ENCODE data around the gene NEURL1B.
"Not testable (repeated sequence)": the region's sequence is repeated elsewhere in the genome, so short reads cannot be mapped to it uniquely, and the experiment has no call there.

Gene NEURL1B

GRCh38 chr5:172696171-172696849 lies 55.2 kb downstream of the NEURL1B start:
- no peak for DNase-seq (ENCODE audit: low read depth)

GRCh38 chr5:172697123-172698121 lies 56.4 kb downstream of the NEURL1B start:
- peak; percentile 53 for DNase-seq (ENCODE audit: low read depth)

- no peak for DNase-seq (ENCODE audit: low read depth)
Observed at GRCh38 chr5:172699423-172699822, 58.4 kb downstream of the NEURL1B start.

- DNase-seq (ENCODE audit: low read depth) = no peak
Observed at GRCh38 chr5:172699999-172700364, 58.9 kb downstream of the NEURL1B start.

- DNase-seq (ENCODE audit: low read depth) = no peak
Observed at GRCh38 chr5:172700365-172701290, 59.6 kb downstream of the NEURL1B start.

- no peak for DNase-seq (ENCODE audit: low read depth)
Observed at GRCh38 chr5:172701291-172701656, 60.2 kb downstream of the NEURL1B start.

GRCh38 chr5:172703952-172704351 lies 62.9 kb downstream of the NEURL1B start:
- DNase-seq (ENCODE audit: low read depth) = no peak

- no peak for DNase-seq (ENCODE audit: low read depth)
Observed at GRCh38 chr5:172705576-172706084, 64.6 kb downstream of the NEURL1B start.

GRCh38 chr5:172706796-172707195 lies 65.7 kb downstream of the NEURL1B start:
- DNase-seq (ENCODE audit: low read depth) = no peak

GRCh38 chr5:172707285-172708182 lies 66.5 kb downstream of the NEURL1B start:
- no peak for DNase-seq (ENCODE audit: low read depth)

- no peak for DNase-seq (ENCODE audit: low read depth)
Observed at GRCh38 chr5:172708183-172708505, 67.1 kb downstream of the NEURL1B start.

- DNase-seq (ENCODE audit: low read depth) = no peak
Observed at GRCh38 chr5:172710676-172711075, 69.6 kb downstream of the NEURL1B start.

GRCh38 chr5:172711321-172711861 lies 70.3 kb downstream of the NEURL1B start:
- not testable (repeated sequence) for DNase-seq (ENCODE audit: low read depth)

GRCh38 chr5:172712610-172713009 lies 71.5 kb downstream of the NEURL1B start:
- no peak for DNase-seq (ENCODE audit: low read depth)

- DNase-seq (ENCODE audit: low read depth) = peak; percentile 69
Observed at GRCh38 chr5:172713113-172713808, 72.2 kb downstream of the NEURL1B start.

- DNase-seq (ENCODE audit: low read depth) = no peak
Observed at GRCh38 chr5:172713809-172714490, 72.9 kb downstream of the NEURL1B start.

GRCh38 chr5:172714491-172715420 lies 73.7 kb downstream of the NEURL1B start:
- DNase-seq (ENCODE audit: low read depth) = no peak

GRCh38 chr5:172715421-172715780 lies 74.3 kb downstream of the NEURL1B start:
- no peak for DNase-seq (ENCODE audit: low read depth)
